GM19468 (cell line): ENCODE data around the gene TRPT1.

Source experiments
- ATAC-seq: cut with Tn5 transposase; IDR thresholded peaks from one replicate; pipeline ENCODE4 v1.9.1; 2021; ENCODE audit warnings: mild to moderate bottlenecking, moderate library complexity, moderate number of reproducible peaks; ENCODE audit not compliant: unreplicated experiment; ENCODE audit errors: extremely low read depth

The TRPT1 gene

GRCh38 chr11:64210301-64211020 is 15.5 kb downstream of the TRPT1 start:
- ATAC-seq, result no peak

DNA sequence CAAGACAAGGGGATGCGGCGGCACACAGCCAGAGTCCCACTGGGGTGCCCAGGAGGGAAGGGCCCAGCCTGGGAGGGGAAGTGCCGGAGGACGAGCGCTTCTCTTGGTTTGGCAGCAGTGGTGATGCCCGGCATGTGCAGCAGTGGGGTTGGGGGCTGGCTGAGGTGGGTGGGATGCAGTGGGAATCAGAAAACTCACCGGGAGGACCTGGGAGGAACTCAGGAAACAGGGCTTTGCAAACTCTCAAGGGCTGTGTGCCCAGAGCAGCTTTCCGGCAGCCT is 16.5 kb downstream of the TRPT1 start:
- no peak for ATAC-seq

DNA sequence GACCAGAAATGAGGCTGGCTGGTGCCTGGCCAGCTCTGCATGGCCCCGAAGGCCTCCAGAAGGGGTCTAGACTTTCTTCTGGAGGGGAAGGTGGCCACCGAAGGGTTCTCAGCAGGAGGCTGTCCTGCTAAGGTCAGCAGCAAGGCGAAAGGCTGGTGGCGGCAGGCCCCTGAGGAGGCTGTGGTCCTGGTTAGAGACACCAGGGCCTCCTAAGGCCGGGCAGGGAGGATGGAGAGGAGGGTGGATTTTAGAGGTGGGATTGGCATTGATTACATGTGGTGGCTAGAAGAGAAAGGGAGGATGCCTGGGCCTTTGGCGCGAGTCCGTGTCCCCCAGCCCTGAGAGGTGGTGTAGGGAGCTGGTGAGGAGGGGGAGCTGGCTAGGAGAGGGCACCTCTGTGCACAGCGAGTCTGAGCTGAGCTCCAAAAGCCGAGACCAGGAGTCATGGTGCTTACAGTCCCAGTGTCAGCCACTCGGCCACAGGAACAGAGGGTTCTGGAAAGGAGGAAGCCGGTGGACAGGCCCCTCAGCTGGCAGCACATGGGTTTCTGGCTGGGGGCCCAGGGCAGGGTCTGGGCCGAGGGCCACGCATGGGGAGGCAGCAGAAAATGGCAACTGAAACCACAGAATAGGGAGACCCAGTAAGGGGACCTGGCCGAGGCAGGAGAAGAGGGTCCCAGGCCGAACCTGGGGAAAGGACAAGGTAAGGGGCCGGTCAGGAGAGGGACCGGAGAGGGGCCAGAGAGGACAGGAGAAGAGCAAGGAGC is 17.0 kb downstream of the TRPT1 start:
- no peak for ATAC-seq

- ATAC-seq, result no peak
These were observed 17.7 kb downstream of the TRPT1 start for GRCh38 chr11:64208086-64208795.

DNA sequence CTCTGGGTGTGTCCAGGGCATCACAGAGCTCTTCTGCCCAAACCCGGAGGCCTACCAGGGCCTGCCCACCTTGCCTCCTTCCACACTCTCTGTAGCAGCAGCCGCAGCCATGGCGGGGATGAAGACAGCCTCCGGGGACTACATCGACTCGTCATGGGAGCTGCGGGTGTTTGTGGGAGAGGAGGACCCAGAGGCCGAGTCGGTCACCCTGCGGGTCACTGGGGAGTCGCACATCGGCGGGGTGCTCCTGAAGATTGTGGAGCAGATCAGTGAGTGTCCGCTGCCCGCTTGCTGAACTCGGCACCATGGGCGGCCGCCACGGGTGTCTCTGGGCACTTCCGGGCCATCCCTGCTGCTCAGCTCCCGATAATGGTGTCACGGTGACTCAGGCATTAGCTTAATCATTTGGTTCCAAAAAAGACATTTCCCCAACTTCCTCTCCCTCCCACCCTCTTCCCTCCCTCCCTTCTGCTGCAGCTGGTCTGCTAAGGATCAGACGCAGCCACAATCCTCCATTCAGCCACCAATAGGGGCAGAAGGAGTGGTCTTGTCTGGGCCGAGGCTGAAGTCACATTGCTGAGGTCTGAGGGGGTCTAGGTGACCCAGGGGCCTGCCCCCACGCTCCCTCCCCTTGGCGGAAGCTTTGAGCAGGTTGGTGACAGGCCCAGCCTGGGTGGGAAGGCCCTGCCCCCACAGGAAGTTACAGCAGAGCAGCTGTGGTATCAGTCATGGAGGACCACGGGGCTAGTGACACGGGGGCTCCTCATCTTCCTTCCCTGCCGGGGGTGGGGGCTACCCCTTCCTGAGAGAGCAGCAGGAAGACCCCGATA is 18.5 kb downstream of the TRPT1 start:
- ATAC-seq, result peak; percentile 70

DNA sequence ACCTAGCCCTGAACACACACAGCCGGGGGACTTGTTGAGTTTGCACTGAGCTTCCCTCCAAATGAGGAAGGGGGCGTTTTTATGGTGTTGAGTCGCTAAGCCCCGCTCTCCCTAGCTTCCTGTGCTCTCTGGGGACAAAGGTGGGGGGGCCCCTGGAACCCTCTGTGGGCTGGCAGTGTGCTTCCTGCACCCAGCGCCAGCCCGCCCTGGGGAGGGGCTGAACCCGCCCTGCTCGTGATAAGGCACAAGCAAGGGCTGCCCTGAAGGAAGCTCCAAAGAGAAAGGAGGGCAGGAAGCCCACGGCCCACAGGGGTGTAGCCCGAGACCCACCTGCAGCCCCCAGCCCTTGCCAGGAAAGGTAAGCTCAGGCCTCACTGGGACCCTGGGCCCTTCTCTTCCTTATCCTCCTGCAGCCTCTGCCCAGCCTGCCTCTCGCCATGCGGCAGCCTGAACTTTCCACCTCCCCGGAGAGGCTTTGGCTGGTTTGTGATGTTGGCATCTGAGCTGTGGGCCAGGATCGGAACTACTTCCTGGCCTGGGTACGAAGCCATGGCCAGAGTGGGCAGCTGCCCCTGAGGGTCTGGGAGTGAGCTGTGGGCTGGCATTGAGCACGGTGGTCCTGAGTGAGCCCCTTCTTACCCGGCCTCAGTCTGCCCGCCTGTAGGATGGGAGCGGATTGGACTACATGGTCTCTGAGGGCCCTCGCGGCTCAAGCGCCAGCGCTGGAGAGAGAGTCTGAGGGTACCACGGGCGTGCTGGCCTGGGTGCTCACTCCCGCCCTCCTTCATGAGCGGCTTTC is 19.3 kb downstream of the TRPT1 start, which contains the start of gene FERMT3:
Gene FERMT3, plus strand, starts transcription at position 265 of the 799 bp plus-strand sequence. CDS start 644 bp downstream, outside the sequence.
- ATAC-seq, result no peak

DNA sequence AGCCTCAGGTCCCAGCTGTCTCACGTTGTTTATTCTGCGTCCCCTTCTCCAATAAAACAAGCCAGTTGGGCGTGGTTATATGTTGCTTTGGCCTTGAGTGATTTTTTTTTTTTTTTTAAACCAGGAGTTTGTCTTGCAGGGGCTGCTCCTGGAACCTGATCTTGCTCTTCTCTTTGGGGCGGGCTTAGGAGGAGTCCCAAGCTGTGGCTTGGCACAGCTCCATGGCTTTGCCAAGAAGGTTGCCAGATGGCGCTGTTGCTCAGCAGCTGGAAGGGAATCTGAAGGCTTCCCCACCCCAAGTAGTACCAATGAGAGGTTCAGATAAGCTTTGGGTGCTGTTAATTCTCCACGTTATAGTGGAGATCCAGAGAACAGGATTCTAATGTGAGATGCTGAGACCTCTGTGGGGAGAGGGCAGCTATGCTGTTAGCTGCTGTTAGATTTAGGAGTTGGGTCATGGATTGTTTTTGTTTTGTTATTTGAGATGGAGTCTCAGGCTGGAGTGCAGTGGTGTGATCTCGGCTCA is 21.5 kb downstream of the TRPT1 start:
- ATAC-seq, result no peak

- no peak for ATAC-seq
These were observed 21.9 kb downstream of the TRPT1 start for GRCh38 chr11:64204080-64204440.

DNA sequence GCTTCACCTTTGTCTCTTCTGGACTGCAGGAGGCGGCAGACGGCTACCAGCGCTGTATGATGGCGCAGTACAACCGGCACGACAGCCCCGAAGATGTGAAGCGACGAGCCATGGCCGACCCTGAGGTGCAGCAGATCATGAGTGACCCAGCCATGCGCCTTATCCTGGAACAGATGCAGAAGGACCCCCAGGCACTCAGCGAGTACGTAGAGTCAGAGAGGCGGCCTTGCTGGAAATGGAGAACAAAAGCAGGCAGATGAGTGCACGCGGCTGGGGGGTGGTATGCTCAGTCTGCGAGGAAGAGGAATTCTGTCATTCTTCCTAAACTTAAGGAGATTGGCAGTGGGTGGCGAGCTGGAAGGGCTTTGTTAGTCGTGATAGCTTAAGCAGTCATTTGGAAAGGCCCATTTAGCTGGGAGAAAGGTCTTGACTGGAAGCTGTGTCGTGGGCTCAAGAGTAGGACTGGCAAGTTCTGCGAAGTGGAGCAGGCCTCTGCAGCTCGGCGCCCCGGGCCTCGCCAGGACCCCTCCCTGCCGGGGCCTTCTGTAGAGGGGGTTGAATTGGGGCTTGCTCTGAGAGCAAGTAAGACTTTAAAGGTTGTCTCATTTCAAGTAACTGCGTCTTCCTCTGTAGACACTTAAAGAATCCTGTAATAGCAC is 22.4 kb downstream of the TRPT1 start:
- no peak for ATAC-seq

DNA sequence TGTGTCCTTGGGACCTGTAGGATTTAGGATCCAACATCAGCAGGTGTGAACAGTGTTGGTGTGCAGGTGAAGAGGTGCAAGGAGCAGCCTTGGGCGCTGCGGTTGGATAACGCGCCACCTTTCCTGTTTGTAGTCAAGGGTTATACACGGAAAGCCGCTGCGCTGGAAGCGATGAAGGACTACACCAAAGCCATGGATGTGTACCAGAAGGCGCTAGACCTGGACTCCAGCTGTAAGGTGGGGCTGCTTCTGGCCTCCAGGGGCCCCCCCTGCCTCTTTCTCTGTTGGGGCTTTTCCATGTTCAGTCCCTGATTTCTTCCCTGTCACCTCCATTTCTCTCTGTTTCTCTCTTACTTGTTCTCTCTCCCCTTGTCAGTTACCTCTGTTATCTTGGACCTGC is 23.0 kb downstream of the TRPT1 start:
- no peak for ATAC-seq

DNA sequence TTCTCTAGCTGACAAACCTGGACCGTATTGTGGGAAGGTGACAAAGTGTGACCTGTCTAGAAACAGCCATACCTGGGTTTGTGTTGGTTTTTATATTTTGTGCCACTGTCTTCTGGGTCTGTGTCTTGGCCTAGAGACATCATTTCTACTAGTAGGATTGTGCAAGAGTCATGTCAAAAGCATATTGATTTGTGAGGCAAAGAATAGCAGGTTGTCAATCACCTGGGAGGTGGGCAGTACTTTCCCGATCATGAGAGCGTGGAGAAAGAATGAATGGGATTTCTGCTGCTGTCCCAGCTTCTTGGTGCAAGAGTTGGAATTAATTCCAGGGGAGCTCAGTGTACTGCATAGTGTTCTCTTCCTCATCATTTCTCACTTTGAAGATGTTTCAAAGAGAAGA is 24.4 kb downstream of the TRPT1 start:
- no peak for ATAC-seq

DNA sequence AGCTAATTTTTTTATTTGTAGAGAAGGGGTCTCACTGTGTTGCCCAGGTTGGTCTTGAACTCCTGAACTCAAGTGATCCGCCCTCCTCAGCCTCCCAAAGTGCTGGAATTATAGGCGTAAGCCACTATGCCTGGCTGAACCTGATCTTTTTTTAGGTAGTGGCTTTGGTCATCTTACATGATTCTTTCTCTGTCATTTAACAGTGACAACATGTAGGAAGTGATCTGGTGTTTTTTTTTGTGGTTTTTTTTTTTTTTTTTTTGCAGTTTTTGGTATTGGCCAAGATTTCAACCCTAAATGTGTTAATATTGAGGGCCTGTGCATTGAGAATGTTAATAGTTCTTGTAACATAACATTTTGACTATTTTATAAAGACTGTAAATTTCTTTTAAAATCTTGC is 27.5 kb downstream of the TRPT1 start:
- no peak for ATAC-seq

- no peak for ATAC-seq
These were observed 29.4 kb downstream of the TRPT1 start for GRCh38 chr11:64196626-64197025.

DNA sequence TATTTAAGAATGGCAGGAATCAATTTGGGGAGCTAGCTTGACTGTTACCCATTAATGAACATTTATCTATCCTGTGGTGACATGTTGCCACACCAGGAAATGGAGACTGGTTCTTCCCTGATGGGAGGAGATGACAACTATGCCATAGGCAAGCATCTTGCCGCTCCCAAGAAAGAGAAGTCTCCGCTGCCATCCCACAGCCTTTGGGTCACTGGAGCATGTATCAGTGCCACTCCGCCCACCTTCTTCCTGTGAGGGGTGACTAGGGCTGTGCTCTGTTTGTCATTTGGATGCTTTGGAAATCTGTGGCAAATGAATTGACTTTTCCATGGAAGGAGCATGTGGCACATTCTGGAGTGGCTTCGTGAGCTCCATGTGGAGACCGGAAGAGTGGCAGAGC is 33.6 kb downstream of the TRPT1 start:
- no peak for ATAC-seq

- ATAC-seq, result no peak
These were observed 39.4 kb downstream of the TRPT1 start for GRCh38 chr11:64186492-64187165.

DNA sequence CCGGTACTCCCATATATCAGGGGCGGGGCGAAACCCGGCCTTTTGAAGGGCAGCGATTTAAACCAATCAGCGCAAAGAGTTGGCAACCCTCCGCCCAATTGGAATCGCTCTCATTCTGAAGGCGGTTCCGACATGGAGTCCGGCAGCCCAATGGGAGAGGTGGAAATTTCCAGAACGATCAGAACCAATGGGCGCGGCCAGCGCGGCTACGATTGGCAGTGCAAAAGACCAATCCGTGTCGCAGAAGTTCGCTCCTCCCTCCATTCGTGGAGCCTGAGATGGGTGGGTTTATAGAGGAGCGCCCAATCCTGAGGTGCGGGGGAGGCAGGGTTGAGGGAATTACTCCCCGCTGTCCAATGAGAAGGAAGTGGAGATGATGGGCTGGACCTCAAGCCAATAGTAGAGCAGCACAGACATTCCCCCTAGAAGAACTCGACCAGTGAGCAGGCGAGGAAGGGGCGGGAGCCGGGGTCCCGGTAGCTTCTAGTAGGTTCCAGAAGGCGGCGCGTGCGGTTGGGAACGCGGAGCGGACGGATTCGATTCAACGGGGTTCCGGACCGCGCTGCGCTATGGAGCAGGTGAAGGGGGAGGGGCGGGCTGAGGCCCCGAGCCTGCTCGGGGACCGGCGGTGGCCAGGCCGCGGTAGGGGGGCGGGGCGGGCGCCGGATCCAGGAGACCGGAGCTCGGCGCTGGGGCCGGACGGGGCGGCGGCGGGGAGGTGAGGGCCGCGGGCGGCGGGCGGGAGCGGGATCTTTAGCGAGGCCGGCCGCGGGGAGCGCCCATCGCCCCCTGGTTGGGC is 40.1 kb downstream of the TRPT1 start, which contains the start of gene STIP1:
Gene STIP1, plus strand, starts transcription at position 479 of the 799 bp plus-strand sequence. Its CDS starts 91 bp downstream, at position 570.
- peak; percentile 82 for ATAC-seq

- no peak for ATAC-seq
These were observed 40.8 kb downstream of the TRPT1 start for GRCh38 chr11:64185175-64185692.
